Measurements from ENCODE around the gene ELK1. TPM values are rescaled to one million over a fixed set of nuclear protein-coding genes. Genes with fewer than 3 reads are reported as not detected.

The ELK1 gene
- total RNA-seq, 1 experiment from 2014 or later = 49.7 TPM

DNA sequence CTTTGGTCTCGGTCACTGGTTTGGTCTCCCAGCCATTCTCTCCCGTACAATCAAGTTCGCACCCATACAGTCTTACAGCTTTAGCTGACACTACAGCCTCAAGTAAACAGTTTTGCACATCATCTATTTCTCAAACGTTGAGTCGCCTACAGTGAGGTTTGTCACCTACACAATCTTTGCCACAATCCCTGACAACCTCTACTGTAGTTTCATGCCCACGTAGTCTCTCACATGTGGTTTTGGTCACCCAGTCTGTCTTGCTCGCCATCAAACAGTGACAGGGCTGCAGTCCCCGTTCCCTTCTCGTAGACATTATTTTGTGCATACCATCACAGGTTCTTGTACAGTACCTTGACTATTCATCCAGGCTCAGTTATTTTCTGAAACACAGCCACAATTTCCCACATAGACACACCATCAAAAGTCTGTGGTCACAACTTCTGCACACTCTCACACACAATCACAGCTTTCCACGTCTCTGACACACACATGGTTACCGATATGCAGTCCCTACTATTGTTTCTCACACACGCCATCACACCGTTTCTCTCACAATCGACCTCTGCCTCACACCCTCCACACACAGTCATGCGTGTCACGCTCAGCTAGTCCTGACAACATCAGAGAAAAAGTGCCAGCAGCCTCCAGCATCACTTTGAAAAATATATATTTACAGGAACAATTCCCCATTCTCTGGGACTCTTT, 15.3 kb downstream of the ELK1 start:
- BruUV-seq (replicated peaks) = no TSS peak
- intact Hi-C loops (cut with micrococcal nuclease; ENCODE audit: unreplicated experiment) = no loop called here
- Histone ChIP-seq H3K27ac (ENCODE audit: low read depth, low read length, poor library complexity, severe bottlenecking) (no peak overlapping the region), H3K4me3 (ENCODE audit: low read depth, low read length, poor library complexity, severe bottlenecking) (no peak overlapping the region), H3K27me3 (replicated peaks; ENCODE audit: insufficient read depth, low read depth, low read length, poor library complexity) (no peaks in the 10 kb centered on the region), H3K4me1 (ENCODE audit: insufficient read depth, low read length, poor library complexity, severe bottlenecking) (no peaks in the 10 kb centered on the region), H3K9me3 (ENCODE audit: low read depth, low read length, poor library complexity, severe bottlenecking) (no peaks in the 10 kb centered on the region), H3K36me3 (ENCODE audit: insufficient read depth, low read length, poor library complexity, severe bottlenecking) (peaks cover 23% of the 10 kb centered on the region)
- no peak for TF ChIP-seq EZH2 (IDR thresholded peaks at IDR 0.05; ENCODE audit: borderline replicate concordance, low read depth, low read length, poor library complexity, severe bottlenecking)
- TF ChIP-seq, protein P1, sequence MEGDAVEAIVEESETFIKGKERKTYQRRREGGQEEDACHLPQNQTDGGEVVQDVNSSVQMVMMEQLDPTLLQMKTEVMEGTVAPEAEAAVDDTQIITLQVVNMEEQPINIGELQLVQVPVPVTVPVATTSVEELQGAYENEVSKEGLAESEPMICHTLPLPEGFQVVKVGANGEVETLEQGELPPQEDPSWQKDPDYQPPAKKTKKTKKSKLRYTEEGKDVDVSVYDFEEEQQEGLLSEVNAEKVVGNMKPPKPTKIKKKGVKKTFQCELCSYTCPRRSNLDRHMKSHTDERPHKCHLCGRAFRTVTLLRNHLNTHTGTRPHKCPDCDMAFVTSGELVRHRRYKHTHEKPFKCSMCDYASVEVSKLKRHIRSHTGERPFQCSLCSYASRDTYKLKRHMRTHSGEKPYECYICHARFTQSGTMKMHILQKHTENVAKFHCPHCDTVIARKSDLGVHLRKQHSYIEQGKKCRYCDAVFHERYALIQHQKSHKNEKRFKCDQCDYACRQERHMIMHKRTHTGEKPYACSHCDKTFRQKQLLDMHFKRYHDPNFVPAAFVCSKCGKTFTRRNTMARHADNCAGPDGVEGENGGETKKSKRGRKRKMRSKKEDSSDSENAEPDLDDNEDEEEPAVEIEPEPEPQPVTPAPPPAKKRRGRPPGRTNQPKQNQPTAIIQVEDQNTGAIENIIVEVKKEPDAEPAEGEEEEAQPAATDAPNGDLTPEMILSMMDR (conservative IDR thresholded peaks at IDR 0.05; ENCODE audit: low read depth, low read length) = no peak
- POLR2A ChIA-PET (ENCODE audit: low non-redundant PET) = no interaction called here
- CTCF ChIA-PET = no interaction called here
- DNase-seq (ENCODE audit: low spot score) = no peak

DNA sequence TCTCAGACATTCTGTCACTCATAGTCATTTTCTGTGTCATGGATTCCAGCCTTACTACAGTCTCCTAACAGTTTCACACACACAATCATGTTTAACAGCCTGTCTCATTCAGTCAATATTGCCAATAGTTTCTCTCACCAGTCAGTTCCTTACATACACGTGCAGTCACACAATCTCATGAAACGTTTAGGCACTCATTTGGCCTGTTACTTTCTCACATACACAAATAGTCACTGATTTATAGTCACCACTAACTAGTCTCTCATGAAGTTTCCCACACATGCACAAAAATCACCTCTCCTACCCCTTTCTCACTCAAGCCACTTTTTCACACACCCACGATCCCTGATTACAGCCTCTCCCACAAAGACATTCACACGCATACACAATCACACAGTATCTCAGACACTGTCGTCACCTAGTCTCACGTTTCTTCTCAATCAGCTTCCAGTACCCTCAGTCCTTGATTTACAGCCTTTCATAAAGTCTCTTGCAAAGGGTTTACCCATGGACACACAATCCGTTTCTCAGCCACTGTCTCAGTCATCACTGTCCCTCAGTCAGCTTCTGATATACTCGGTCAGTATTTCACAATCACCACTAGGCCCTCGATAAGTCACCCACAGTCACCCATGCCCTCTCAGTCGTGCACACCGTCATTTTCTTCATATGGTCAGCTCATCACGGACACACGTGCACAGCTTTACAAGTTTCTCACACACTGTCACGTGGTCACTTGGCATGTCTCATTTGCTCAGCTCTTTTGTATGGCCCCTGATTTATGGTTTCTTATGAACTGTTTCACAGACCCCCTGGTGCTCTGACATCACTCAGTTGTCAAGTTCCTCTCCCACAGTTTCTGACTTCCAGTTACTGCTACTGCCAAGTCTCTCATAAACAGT, 16.4 kb downstream of the ELK1 start:
- Histone ChIP-seq H3K9me3 (ENCODE audit: low read depth, low read length, poor library complexity, severe bottlenecking) (no peaks in the 10 kb centered on the region), H3K4me1 (ENCODE audit: insufficient read depth, low read length, poor library complexity, severe bottlenecking) (no peaks in the 10 kb centered on the region), H3K36me3 (ENCODE audit: insufficient read depth, low read length, poor library complexity, severe bottlenecking) (peaks cover 16% of the 10 kb centered on the region), H3K27me3 (replicated peaks; ENCODE audit: insufficient read depth, low read depth, low read length, poor library complexity) (no peaks in the 10 kb centered on the region), H3K4me3 (ENCODE audit: low read depth, low read length, poor library complexity, severe bottlenecking) (no peak overlapping the region), H3K27ac (ENCODE audit: low read depth, low read length, poor library complexity, severe bottlenecking) (no peak overlapping the region)
- ChIA-PET POLR2A (ENCODE audit: low non-redundant PET) (no interaction called here), CTCF (no interaction called here)
- peak; percentile 24 for DNase-seq (ENCODE audit: low spot score)
- TF ChIP-seq, protein P1 (conservative IDR thresholded peaks at IDR 0.05; ENCODE audit: low read depth, low read length) = no peak
- intact Hi-C loops (cut with micrococcal nuclease; ENCODE audit: unreplicated experiment) = no loop called here
- no TSS peak for BruUV-seq (replicated peaks)

DNA sequence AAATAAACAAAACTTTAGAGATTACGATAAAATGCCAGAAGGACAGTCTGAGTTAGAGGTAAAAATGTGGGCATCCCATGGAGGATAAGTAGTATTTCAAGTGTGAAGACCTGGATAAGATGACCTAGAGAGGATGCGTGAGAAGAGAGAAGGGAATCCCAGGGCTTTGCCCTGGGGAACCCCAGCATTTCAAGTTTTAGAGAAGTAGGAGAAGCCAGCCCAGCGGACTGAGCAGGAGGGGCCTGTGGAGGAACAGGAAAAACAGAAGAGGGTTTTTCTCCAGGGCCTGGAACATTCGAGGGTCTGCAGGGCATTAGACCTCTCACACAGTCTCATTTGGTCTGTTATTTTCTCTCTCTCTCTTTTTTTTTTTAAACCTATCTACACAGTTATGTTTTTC, 17.7 kb downstream of the ELK1 start:
- H3K36me3 ChIP-seq (ENCODE audit: insufficient read depth, low read length, poor library complexity, severe bottlenecking) = peaks cover 5% of the 10 kb centered on the region
- intact Hi-C loops (cut with micrococcal nuclease; ENCODE audit: unreplicated experiment) = no loop called here
- TF ChIP-seq EZH2 (IDR thresholded peaks at IDR 0.05; ENCODE audit: borderline replicate concordance, low read depth, low read length, poor library complexity, severe bottlenecking) = no peak
- TF ChIP-seq, protein P1 (conservative IDR thresholded peaks at IDR 0.05; ENCODE audit: low read depth, low read length) = no peak
- no TSS peak for BruUV-seq (replicated peaks)
- POLR2A ChIA-PET (ENCODE audit: low non-redundant PET) = interaction anchor here (0.6 kb wide), 1 partner anchor 53 kb away, joined by 10 read pairs; no protein-coding TSS in a partner anchor
- CTCF ChIA-PET = no interaction called here
- H3K4me1 ChIP-seq (ENCODE audit: insufficient read depth, low read length, poor library complexity, severe bottlenecking) = no peaks in the 10 kb centered on the region
- H3K27ac ChIP-seq (ENCODE audit: low read depth, low read length, poor library complexity, severe bottlenecking) = no peak overlapping the region
- H3K27me3 ChIP-seq (replicated peaks; ENCODE audit: insufficient read depth, low read depth, low read length, poor library complexity) = no peaks in the 10 kb centered on the region
- no peaks in the 10 kb centered on the region for H3K9me3 ChIP-seq (ENCODE audit: low read depth, low read length, poor library complexity, severe bottlenecking)
- DNase-seq (ENCODE audit: low spot score) = no peak
- no peak overlapping the region for H3K4me3 ChIP-seq (ENCODE audit: low read depth, low read length, poor library complexity, severe bottlenecking)

All from A673 (cell line).